ENCODE measurements around the gene CAMK2A.

- TF ChIP-seq CTCF (IDR thresholded peaks at IDR 0.05; ENCODE audit: insufficient read depth, low read length) (no peak), POLR2AphosphoS5 (IDR thresholded peaks at IDR 0.05; ENCODE audit: low read depth) (no peak), REST (IDR thresholded peaks at IDR 0.05; ENCODE audit: insufficient replicate concordance, low read depth) (no peak)
These were observed 20.7 kb upstream of the CAMK2A start for GRCh38 chr5:150310246-150310645.
